ENCODE data around the gene SH3BP1. TPM values are rescaled to one million over a fixed set of nuclear protein-coding genes. Genes with fewer than 3 reads are reported as not detected.

SH3BP1 gene
- total and polyA plus RNA-seq, 9 of the 15 experiments (the other 6 are each of a cell fraction or from before 2014, with no cell fraction given) = 0.10 to 36.2 (median 10.4) TPM

GRCh38 chr22:37607935-37608476 is 31.5 kb upstream of the SH3BP1 start:
- DNase-seq (ENCODE audit: extremely low read depth in 1 of 4, low spot score in 3 of 4) (peak in 1 of 4 experiments; percentile 83), ATAC-seq (no peak), FAIRE-seq (peak; percentile 88)
- H3K4me3 ChIP-seq = peak overlapping the region; percentile 95
- peak in 1 of 2 experiments; percentile 83 for TF ChIP-seq E2F6 (IDR thresholded peaks at IDR 0.05; ENCODE audit: borderline replicate concordance in 1 of 2, extremely low read depth in 1 of 2, insufficient read depth in 1 of 2, insufficient read length in 1 of 2, low read depth in 1 of 2, low read length in 1 of 2, poor library complexity in 1 of 2, severe bottlenecking in 1 of 2)
- TF ChIP-seq CBX3 (IDR thresholded peaks at IDR 0.05; ENCODE audit: borderline replicate concordance in 1 of 2, low read length in 2 of 2) = peak in 1 of 2 experiments; percentile 72; a peak in 2 of 3 replicates
- peak; percentile 40 for TF ChIP-seq ASH1L (IDR thresholded peaks at IDR 0.05; ENCODE audit: borderline replicate concordance, low read depth, partially characterized antibody)
- peak; percentile 25 for TF ChIP-seq TBP (optimal IDR thresholded peaks at IDR 0.05; ENCODE audit: low read depth, low read length)
- no peak for TF ChIP-seq ZNF707 (CRISPR knock-in tag; conservative IDR thresholded peaks at IDR 0.05)
- TF ChIP-seq MYC (IDR thresholded peaks at IDR 0.05; ENCODE audit: low read depth, low read length) = no peak; the same call in 1 of the 2 replicates
- TF ChIP-seq MYC (CRISPR knock-in tag; IDR thresholded peaks at IDR 0.05; ENCODE audit: borderline replicate concordance, low read depth) = 0 out of 2 replicates have a peak, but pooled peaks have one; percentile 46
- no peak for TF ChIP-seq KLF6 (CRISPR knock-in tag; IDR thresholded peaks at IDR 0.05; ENCODE audit: borderline replicate concordance)
- peak; percentile 4 for TF ChIP-seq TAF1 (IDR thresholded peaks at IDR 0.05; ENCODE audit: control insufficient read depth, extremely low read depth, insufficient read depth, low read length, severe bottlenecking)
- no TSS peak for BruUV-seq (replicated peaks)
- H3K4me1 ChIP-seq (replicated peaks in 1 of 2; ENCODE audit: control insufficient read depth in 2 of 2, insufficient read depth in 2 of 2, low read length in 2 of 2) = peaks cover 12 to 21% of the 10 kb centered on the region in 2 experiments; a peak in 4 of 5 replicates
- peaks cover 12% of the 10 kb centered on the region; the same call in 1 of the 3 replicates for H3K36me3 ChIP-seq (ENCODE audit: control insufficient read depth, insufficient read depth, low read length)
- H4K20me1 ChIP-seq (replicated peaks; ENCODE audit: control insufficient read depth, insufficient read depth, low read length) = no peaks in the 10 kb centered on the region
- peak overlapping the region; percentile 97 for H2AFZ ChIP-seq (ENCODE audit: low read depth, low read length)
- peak overlapping the region; percentile 97 for H3K27ac ChIP-seq (ENCODE audit: extremely low read depth, low read depth, low read length)
- ChIA-PET POLR2A (interaction anchor here (0.5 to 2.1 kb wide), 13 partner anchors 9 to 212 kb away, joined by 3 to 5 read pairs (median 3); partner anchors contain the start of gene PDXP), CTCF (ENCODE audit: low intra/inter-chr PET ratio) (interaction anchor here (0.7 kb wide), 1 partner anchor 63 kb away, joined by 4 read pairs; no protein-coding TSS in a partner anchor)
- in situ Hi-C loops (cut with MboI) (no loop called here), intact Hi-C loops (cut with micrococcal nuclease) (no loop called here)
- peak overlapping the region; percentile 84 for H3K4me2 ChIP-seq (ENCODE audit: insufficient read depth, low read length)
- WGBS (ENCODE audit: insufficient coverage, low coverage, missing lambda C conversion rate) = 0% methylated on average over 13 of the region's 17 CpGs
- peak overlapping the region; percentile 92 to 95 for H3K9ac ChIP-seq (ENCODE audit: insufficient read depth in 1 of 2, low read depth in 2 of 2, low read length in 2 of 2)
- peaks cover 3% of the 10 kb centered on the region for H3K9me1 ChIP-seq (ENCODE audit: control insufficient read depth, insufficient read depth, low read length)
- peaks cover 34% of the 10 kb centered on the region for H3K79me2 ChIP-seq (ENCODE audit: control insufficient read depth, insufficient read depth, low read length)
- H3K27me3 ChIP-seq (ENCODE audit: control insufficient read depth in 2 of 2, insufficient read depth in 2 of 2, low read length in 2 of 2) = no peaks in the 10 kb centered on the region
- no peaks in the 10 kb centered on the region for H3K9me3 ChIP-seq (replicated peaks; ENCODE audit: control insufficient read depth, insufficient read depth, low read depth, low read length)
